Measurements from ENCODE around the gene ICAM3.
"Not testable (repeated sequence)": the region's sequence is repeated elsewhere in the genome, so short reads cannot be mapped to it uniquely, and the experiment has no call there.

The ICAM3 gene

DNA sequence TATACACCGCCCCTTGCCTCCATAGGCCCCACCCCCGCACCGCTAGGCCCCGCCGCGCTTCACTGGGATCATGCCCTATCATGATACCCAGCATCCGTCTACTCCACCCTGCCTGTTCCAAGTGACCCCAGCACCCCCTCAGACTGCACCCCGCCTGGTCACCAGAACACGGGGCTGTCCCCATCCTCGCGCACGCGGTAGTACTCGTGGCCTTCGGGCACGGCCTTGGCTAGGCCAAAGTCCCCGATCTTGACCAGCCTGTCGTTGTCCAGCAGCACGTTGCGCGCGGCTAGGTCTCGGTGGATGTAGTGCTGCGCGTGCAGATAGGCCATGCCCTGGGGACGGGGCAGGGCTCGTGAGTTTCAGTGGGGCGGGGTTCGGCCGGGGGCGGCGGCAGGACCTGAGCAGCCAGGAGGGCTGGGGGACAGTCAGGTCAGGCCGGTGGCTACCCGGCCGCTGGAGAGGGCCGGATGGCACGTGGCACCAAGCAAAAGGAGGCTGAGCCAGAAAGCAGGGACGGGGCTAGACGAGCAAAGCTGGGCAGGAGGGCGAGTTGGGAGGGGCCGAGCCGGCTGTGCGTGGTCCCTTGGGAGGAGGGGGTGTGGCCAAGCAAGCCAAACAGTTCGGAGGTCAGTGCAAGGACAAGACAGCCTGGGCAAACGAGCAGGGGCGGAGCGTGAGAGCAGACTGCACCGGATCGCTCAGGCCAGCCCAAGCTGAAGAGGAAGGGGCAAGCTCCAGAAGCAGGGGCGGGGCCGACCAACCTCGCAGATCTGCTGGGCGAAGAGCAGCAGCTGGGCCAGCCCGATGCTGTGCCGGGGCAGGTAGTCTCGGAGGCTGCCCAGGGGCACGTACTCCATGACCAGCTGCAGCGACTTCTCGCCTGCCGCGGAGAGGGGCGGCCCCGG, 13.6 kb upstream of the ICAM3 start:
- no peak for FAIRE-seq
- no peak for DNase-seq (ENCODE audit: extremely low spot score, insufficient read length, low read depth)

DNA sequence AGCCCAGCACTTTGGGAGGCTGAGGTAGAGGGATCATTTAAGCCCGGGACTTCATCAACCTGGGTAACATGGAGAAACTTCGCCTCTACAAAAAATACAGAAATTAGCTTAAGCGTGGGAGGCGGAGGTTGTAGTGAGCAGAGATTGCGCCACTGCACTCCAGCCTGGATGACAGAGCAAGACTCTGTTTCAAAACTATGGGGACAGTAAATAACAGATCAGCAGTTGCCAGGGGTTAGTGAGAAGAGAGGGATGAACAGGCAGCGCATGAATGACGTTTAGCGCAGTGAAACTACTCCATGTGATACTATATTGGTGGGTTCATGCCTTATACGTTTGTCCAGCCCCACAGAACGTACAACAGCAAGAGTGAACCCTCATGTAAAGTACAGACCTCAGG, 7.1 kb upstream of the ICAM3 start:
- FAIRE-seq (no peak), DNase-seq (ENCODE audit: extremely low spot score, insufficient read length, low read depth) (no peak)

DNA sequence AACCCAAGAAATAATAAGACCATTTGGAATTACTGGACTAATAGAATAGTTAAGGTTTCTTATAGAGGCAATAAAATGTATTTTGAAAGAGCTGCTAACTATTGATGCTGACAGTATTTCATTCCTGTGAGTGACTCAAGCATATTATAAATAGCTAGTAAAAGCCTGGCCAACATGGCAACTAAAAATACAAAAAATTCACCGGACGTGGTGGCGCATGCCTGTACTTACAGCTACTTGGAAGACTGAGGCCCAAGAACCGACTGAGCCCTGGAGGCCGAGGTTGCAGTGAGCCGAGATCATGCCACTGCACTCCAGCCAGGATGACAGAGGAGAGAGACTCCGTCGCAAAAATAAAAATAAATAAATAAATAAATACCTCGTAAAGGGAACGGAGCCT, 5.4 kb upstream of the ICAM3 start:
- DNase-seq (ENCODE audit: extremely low spot score, insufficient read length, low read depth): no peak
- FAIRE-seq: no peak

DNA sequence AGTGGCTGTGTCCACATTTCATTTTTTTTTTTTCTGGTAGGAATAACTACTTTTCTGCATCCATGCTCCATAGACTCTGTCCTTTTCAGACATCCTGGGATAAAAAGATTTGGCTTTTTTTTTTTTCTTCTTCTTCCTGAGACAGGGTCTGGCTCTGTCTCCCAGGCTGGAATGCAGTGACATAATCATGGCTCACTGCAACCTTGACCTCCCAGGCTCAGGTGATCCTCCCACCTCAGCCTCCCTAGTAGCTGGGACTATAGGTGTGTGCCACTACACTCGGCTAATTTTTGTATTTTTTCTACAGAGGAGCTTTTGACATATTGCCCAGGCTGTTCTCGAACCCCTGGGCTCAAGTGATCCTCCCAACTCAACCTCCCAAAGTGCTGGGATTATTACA, 4.1 kb upstream of the ICAM3 start:
- no peak for DNase-seq (ENCODE audit: extremely low spot score, insufficient read length, low read depth)
- no peak for FAIRE-seq

DNA sequence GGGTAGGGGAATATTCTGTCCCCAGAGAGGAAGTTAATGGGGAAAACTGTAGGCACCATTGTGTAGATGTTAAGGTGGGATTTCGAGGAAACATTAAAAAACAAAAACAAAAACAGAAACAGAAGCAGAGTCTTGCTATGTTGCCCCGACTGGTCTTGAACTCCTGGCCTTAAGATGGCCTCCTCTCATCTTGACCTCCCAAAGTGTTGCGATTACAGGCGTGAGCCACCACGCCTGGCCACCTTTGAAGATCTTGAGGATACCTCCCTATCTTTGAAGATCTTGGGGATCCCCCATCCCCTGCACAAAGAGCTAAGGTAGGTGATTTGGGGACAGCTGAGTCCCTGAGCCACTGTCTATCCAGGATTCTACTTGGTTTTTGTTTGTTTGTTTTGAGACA, 553 bp upstream of the ICAM3 start:
- no peak for FAIRE-seq
- DNase-seq (ENCODE audit: extremely low spot score, insufficient read length, low read depth): no peak

DNA sequence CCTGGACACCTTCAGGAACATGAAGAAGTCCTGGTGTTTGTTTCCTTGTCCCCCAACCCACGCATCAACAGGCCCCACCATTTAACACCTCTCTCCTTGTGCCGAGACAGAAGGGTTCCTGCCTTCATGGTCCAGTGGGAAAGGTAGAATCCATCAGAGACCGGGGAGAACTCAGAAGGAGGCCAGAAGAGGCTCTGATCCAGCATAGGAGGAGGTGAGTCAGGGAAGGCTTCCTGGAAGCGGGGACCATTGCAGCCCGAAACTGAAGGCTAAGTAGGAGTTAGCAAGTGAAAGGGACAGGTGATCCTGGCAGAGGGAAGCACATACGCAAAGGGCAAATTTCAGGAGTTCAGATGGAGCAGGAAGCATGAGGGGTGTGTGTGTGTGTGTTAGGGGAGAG, 484 bp downstream of the ICAM3 start:
- DNase-seq (ENCODE audit: extremely low spot score, insufficient read length, low read depth): no peak
- no peak for FAIRE-seq

DNA sequence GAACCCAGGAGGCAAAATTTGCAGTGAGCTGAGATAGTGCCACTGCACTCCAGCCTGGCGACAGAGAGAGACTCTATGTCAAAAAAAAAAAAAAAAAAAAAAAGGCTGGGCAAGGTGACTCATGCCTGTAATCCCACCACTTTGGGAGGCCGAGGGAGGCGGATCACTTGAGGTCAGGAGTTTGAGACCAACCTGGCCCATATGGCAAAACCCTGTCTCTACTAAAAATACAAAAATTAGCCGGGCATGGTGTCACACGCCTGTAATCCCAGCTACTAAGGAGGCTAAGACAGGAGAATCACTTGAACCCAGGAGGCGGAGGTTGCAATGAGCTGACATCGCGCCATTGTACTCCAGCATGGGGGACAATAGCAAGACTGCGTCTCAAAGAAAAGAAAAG, 2.7 kb downstream of the ICAM3 start:
- FAIRE-seq: not testable (repeated sequence)

DNA sequence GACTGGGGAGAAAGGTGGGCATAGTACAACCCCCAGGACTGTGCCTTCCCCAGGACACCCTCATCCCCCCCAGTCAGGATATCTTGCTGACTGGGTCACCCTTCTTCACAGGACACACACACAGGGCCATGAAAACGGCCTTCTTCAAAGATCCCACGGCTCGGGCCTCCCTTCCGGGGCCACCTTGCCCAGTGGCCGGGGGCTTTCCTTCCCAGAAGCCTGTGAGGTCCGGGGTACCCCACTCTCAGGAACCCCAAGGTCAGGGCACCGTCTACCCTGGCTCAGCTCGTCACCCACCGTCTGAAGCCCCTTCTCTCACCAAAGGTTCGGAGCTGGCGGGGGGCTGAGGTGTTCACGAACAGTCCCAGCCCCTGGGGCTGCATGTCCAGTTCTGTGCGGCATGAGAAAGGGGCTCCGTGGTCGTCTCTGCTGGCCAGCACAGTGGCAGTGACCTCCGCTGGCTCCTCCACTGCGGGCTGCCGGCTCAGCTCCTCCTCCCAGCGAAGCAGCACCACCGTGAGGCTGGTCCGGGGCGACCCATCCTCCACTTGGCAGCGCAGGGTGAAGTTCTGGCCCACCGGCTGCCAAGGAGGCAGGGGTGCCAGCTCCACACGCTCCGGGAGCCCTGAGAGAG, 4.0 kb downstream of the ICAM3 start:
- DNase-seq (ENCODE audit: extremely low spot score, insufficient read length, low read depth) (no peak), FAIRE-seq (no peak)

More for the DNA sequence above, 2.7 kb downstream of the ICAM3 start:
- not testable (repeated sequence) for DNase-seq (ENCODE audit: extremely low spot score, insufficient read length, low read depth)

DNA sequence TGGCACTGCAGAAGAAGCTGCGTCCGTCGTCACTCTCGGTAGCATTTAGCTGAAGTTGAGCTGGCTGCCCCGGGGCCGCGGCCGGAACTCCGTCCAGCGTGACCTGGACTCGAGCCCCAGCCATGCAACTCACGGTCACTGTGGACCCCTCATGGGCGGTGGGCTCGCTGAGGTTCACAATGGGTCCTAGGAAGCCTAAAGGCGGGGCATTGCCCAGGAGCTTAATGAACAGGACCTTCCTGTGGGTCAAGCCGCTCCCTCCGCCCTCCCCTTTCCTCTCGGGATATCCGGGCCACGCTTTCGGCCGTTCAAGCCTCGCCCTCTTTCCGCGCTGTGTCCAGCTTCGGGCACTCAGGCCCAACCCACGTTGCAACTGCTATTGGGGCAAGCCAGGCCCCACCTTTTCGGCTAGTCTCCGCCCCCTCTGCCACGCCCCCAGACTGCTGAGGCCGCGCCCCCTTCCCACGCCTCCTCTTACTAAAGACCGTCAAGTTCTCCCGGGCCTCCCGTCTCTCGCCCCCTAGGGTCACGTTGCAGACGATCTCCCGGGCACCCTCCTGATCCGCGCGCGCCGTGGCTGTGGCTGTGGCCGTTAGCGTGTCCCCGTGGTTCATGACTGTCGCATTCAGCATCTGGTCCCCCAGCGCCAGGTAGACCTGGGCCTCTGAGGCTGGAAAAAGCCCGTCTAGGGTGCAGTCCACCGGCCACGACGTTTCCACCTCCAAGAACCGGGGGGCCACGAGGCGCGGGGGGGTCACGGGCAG, 4.7 kb downstream of the ICAM3 start:
- FAIRE-seq (no peak), DNase-seq (ENCODE audit: extremely low spot score, insufficient read length, low read depth) (no peak)

DNA sequence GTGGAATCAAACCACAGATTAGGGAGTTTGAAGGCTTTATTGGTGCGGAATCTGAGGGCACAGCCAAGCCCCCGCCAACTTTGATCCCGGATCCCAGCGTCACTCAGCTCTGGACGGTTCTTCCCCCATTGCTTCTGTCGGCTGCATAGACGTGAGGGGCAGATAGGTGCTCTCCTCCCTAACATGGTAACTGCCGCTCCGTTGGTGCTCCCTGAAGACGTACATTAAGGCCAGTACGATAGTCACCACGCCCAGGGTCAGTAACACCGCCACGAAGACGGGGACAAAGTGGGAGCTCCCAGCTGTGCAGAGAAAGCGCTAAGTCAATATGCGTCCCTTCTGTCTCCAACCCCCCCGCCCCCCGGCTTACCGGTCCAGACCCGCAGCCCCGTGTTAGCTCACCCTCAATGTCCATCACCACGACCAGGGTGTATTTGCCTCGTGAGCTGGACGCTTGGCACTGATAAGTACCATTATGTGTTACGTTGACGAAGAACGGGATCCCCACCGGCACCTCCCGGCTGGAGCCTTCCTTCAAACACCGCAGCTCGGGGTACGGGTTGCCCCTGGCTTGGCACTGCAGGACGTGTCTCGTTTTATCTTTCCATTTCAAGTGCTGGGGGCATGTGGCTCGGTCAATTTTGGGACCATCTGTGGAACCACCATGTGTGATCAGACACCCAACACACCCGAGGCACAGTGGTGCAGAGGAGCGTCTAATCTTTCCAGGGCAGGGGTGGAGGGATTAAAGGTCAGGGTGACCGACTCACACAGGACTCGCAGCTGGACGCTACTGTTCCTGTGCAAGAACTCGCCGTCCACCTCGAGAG, 5.5 kb downstream of the ICAM3 start:
- FAIRE-seq (no peak), DNase-seq (ENCODE audit: extremely low spot score, insufficient read length, low read depth) (no peak)

DNA sequence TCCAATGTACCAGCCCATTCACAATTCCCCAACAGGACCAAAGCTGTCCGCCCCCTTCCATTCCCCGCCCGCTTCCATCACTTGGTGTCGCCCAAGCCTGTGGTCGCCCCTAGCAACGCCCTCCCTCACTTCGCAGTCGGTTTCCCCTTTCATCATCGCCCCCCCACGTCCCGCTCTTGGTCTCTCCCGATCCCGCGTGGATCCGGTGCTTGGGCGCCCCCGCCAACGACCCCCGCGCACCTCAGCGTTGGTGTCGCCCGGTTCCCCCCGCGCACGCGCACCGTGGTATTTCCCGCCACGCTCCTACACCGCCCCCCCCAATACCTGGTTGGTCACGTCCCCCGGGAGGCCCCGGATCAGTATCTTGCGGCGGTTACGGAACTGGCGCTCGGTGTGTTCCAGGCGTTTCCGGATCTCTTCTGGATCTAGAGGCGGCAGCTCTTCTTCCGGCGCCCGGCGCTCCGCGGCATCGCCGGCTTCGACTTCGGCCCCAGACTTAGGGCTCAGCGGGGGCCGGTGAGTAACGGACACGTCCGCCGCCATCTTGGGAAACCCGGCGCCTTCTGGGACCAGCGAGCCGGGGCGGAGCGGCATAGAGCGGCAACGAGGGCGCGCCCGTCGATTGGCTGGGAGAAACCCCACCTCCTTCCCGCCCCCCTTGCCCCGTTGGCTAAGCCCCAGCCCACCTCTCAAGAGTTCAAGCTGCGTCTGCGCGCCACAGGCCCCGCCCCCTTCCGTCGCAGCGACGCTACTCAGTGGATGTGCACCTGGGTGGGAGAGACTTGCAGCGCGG, 6.3 kb downstream of the ICAM3 start, which contains the start of gene RAVER1:
TSS of gene RAVER1 (minus strand) at position 565 of the 793 bp plus-strand sequence. CDS start at position 543, 22 bp downstream.
- DNase-seq (ENCODE audit: extremely low spot score, insufficient read length, low read depth) (peak; percentile 99), FAIRE-seq (peak; percentile 94)

DNA sequence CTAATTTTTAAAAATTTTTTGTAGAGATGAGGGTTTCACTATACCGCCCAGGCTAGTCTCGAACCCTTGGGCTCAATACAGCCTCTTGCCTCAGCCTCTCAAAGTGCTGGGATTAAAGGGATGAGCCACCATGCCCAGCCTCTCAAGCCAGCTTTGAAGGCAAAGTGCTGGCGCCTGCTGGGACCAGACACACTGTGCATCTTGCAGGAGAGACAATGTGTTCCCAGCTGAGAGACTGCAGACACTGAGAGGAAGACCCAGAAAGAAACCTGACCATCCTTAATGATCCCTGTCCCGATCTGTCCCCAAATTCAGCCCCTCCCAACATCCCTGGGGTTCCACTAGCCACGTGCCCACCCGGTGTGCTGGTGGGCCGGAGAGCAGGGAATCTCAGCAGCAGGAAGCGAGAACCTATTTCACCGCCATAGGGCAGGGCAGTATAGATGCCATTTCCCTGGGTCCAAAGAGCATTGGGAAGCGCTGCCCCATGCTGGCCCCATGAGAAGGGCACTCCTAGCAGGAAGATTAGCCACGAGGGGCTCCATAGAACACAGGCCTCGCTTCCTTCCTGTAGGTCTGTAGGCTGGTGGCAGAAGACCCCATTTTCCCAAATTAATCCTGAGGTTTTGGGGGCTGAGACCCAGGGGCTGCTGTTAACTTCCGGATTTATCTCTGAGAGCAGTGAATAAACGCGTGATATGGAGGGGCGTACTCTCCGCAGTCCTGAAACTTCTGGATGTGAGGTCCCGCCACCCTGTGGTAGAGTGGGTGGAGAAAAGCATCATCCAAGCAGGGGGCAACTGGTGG, 7.1 kb downstream of the ICAM3 start:
- no peak for DNase-seq (ENCODE audit: extremely low spot score, insufficient read length, low read depth)
- no peak for FAIRE-seq

DNA sequence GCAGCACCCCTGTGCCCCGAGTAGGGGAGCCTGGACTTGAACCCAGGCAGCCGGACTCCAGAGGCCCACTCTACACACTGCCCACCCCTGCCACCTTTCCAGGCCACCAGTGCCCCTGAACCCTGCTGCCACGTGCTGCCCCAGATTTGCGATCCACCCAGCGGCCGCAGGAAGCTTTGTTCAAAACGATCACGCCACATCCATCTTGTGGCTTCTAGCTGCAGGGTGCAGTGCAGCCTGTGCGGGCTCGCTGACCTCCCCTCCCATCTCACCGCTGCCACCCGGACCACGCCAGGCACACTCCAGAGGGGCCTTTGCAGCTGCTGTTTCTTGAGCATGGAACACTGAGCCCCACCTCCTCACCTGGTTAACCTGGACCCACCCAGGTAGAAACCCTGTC, 9.9 kb downstream of the ICAM3 start:
- FAIRE-seq: no peak

DNA sequence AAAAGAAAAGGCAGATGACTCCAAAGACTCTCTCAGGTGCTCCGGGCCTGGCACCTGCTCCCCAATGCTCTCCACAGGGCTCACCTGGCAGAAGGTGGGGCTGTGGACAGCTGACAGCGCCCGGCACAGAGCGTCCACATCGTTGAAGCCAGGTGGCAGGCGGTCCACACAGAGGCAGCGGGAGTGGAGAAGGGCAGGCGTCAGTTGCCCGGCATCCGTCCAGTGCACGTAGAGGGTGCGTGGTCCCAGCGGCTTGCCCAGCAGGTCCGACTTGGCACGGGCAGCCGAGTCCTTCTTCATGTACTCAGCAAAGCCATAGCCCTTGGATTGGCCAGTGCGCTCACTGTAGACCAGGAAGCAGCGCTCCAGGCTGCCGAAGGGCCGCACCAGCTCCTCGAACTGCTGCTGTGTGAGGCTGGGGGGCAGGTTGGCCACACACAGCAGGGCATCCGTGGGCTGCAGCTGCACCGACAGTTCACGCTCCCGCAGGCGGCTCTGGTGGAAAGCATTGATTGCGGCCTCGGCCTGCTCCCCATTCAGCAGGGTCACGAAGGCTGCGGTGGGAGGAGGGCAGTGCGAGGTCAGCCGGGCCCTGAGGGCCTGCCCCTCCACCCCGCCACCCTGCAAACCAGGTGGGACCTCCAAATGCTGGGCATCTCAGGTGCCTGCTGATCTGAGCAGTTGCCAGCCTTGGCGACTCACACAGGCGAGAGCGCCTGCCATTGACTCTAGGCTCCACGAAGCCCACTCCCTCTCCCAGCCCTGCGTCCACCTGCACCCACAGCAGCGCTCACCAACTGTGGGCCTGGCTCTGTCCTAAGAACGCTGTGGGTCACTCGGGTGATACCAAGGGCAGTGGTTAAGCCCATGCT, 10.6 kb downstream of the ICAM3 start:
- DNase-seq (ENCODE audit: extremely low spot score, insufficient read length, low read depth): no peak
- no peak for FAIRE-seq

More for the DNA sequence above, 9.9 kb downstream of the ICAM3 start:
- DNase-seq (ENCODE audit: extremely low spot score, insufficient read length, low read depth): no peak

DNA sequence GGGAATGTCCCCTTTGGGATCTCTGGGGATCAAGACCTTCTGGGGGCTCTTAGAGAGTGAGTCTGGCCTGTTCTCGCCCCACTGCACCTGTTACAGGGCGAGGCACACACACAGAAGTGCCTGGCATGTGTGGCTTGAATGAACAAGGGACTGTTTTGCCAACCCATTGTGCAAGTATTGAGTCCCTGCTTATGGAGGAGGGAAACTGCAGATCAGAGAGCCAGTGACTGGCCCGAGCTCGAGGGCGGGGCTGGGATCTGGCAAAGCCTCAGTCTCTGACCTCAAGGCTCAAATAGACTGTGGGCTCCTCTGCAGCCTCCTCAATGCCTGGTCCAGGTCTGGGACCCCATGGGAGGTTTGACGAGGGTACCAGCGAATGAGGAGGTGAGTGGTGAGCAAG, 11.6 kb downstream of the ICAM3 start:
- FAIRE-seq (no peak), DNase-seq (ENCODE audit: extremely low spot score, insufficient read length, low read depth) (no peak)

DNA sequence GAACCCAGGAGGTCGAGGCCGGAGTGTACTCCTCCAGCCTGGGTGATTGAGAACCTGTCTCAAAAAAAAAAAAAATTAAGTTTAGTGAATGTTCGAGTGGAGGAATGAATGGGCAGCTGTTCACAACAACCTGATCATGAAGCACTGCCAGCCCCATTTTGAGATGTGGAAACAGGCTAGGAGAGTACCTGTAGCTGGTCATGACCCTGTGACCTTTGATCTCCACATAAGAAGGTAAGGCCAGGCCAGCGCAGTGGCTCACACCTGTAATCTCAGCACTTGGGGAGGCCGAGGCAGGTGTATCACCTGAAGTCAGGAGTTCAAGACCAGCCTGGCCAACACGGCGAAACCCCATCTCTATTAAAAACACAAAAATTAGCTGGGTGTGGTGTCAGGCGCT, 13.7 kb downstream of the ICAM3 start:
- no peak for FAIRE-seq
- no peak for DNase-seq (ENCODE audit: extremely low spot score, insufficient read length, low read depth)

Measured in GM18507 (cell line).